HEK293T (cell line): ENCODE results near the gene RNU4-1.

Experiments
- BHLHE40 ChIP-seq: fragments of 450-650 bp; IDR thresholded peaks from 2 replicates; pipeline ENCODE4 v1.6.1; 2016; ENCODE audit warnings: mild to moderate bottlenecking, moderate library complexity, borderline replicate concordance
- FOXK2 ChIP-seq: fragments of 450-650 bp; IDR thresholded peaks from 2 replicates; pipeline ENCODE4 v1.6.1; 2016; ENCODE audit warnings: mild to moderate bottlenecking
- FOXM1 ChIP-seq: fragments of 450-650 bp; IDR thresholded peaks from 2 replicates; pipeline ENCODE4 v1.6.1; 2017; ENCODE audit warnings: mild to moderate bottlenecking, borderline replicate concordance
- SUZ12 ChIP-seq: fragments of 450-650 bp; IDR thresholded peaks from 2 replicates; pipeline ENCODE4 v1.6.1; 2016; ENCODE audit warnings: mild to moderate bottlenecking
- ZNF384 ChIP-seq: fragments of 450-650 bp; IDR thresholded peaks from 2 replicates; pipeline ENCODE4 v1.6.1; 2016

- TF ChIP-seq FOXM1 (no peak), FOXK2 (no peak), ZNF384 (no peak), BHLHE40 (no peak), SUZ12 (no peak)
Measured at GRCh38 chr12:120286768-120287490, 6.1 kb downstream of the RNU4-1 start.
